H9 (cell line): ENCODE data around the gene AQP2. TPM values are rescaled to one million over a fixed set of nuclear protein-coding genes. Genes with fewer than 3 reads are reported as not detected.

Experiments
- DNase-seq: peaks from one replicate; pipeline ENCODE4 v3.0.0-alpha.2; 2017
- H2AFZ ChIP-seq: one replicate; pipeline ENCODE4 v1.6.1; 2013; ENCODE audit warnings: mild to moderate bottlenecking, low read length, control low read depth, moderate library complexity
- H2AK5ac ChIP-seq: 2 replicates; pipeline ENCODE4 v1.6.1; 2013; ENCODE audit warnings: low read length, control low read depth, mixed read lengths; ENCODE audit not compliant: insufficient read length
- H2BK120ac ChIP-seq: one replicate; pipeline ENCODE4 v1.6.1; 2013; ENCODE audit warnings: low read depth, mild to moderate bottlenecking, low read length, control low read depth, inconsistent platforms; ENCODE audit not compliant: poor library complexity, severe bottlenecking
- H2BK12ac ChIP-seq: 2 replicates; pipeline ENCODE4 v1.6.1; 2013; ENCODE audit warnings: low read length, control low read depth, mixed read lengths, low read depth; ENCODE audit not compliant: insufficient read length
- H2BK15ac ChIP-seq: 2 replicates; pipeline ENCODE4 v1.6.1; 2013; ENCODE audit warnings: low read depth, low read length, control low read depth
- H2BK20ac ChIP-seq: one replicate; pipeline ENCODE4 v1.6.1; 2013; ENCODE audit warnings: low read depth, mild to moderate bottlenecking, low read length, control low read depth, inconsistent platforms; ENCODE audit not compliant: poor library complexity, severe bottlenecking
- H2BK5ac ChIP-seq: 2 replicates; pipeline ENCODE4 v1.6.1; 2013; ENCODE audit warnings: low read length, control low read depth, mixed read lengths; ENCODE audit not compliant: insufficient read length
- H3K14ac ChIP-seq: 2 replicates; pipeline ENCODE4 v1.6.1; 2013; ENCODE audit warnings: low read length, control low read depth; ENCODE audit not compliant: insufficient read depth
- H3K18ac ChIP-seq: 2 replicates; pipeline ENCODE4 v1.6.1; 2013; ENCODE audit warnings: low read depth, mild to moderate bottlenecking, mixed read lengths, low read length, control low read depth; ENCODE audit not compliant: insufficient read length
- H3K23ac ChIP-seq: 2 replicates; pipeline ENCODE4 v1.6.1; 2013; ENCODE audit warnings: low read length, control low read depth, mixed read lengths, low read depth; ENCODE audit not compliant: insufficient read length
- H3K23me2 ChIP-seq: 2 replicates; pipeline ENCODE4 v1.6.1; 2013; ENCODE audit warnings: low read depth, mild to moderate bottlenecking, mixed read lengths, low read length, control low read depth; ENCODE audit not compliant: insufficient read length, poor library complexity, severe bottlenecking
- H3K27ac ChIP-seq: 2 replicates; pipeline ENCODE4 v1.5.1; 2013; ENCODE audit warnings: low read length, control low read depth, mixed read lengths, low read depth; ENCODE audit not compliant: insufficient read length
- H3K27me3 ChIP-seq: 2 replicates; pipeline ENCODE4 v1.6.1; 2013; ENCODE audit warnings: low read length, control low read depth, inconsistent platforms; ENCODE audit not compliant: insufficient read depth
- H3K4ac ChIP-seq: 2 replicates; pipeline ENCODE4 v1.6.1; 2013; ENCODE audit warnings: low read depth, mild to moderate bottlenecking, control low read depth, inconsistent platforms, low read length, moderate library complexity
- H3K4me1 ChIP-seq: 2 replicates; pipeline ENCODE4 v1.6.1; 2013; ENCODE audit warnings: low read length, control low read depth, inconsistent platforms; ENCODE audit not compliant: insufficient read depth
- H3K4me2 ChIP-seq: 2 replicates; pipeline ENCODE4 v1.6.1; 2013; ENCODE audit warnings: low read length, control low read depth, mixed read lengths; ENCODE audit not compliant: insufficient read length, insufficient read depth
- H3K56ac ChIP-seq: 2 replicates; pipeline ENCODE4 v1.6.1; 2013; ENCODE audit warnings: low read depth, mild to moderate bottlenecking, mixed read lengths, low read length, control low read depth; ENCODE audit not compliant: insufficient read length
- H3K79me1 ChIP-seq: 2 replicates; pipeline ENCODE4 v1.6.1; 2013; ENCODE audit warnings: low read depth, mild to moderate bottlenecking, moderate library complexity, low read length, control low read depth, inconsistent platforms; ENCODE audit not compliant: insufficient read depth, poor library complexity, severe bottlenecking
- H3K79me2 ChIP-seq: 2 replicates; pipeline ENCODE4 v1.6.1; 2013; ENCODE audit warnings: low read length, control low read depth, inconsistent platforms; ENCODE audit not compliant: insufficient read depth
- H3K9ac ChIP-seq: 2 replicates; pipeline ENCODE4 v1.6.1; 2013; ENCODE audit warnings: low read length, control low read depth, mixed read lengths; ENCODE audit not compliant: insufficient read length; ENCODE audit errors: extremely low read depth
- H3K9me3 ChIP-seq: one replicate; pipeline ENCODE4 v1.6.1; 2013; ENCODE audit warnings: low read depth, low read length, inconsistent platforms; ENCODE audit not compliant: control insufficient read depth
- H3T11ph ChIP-seq: one replicate; pipeline ENCODE4 v1.6.1; 2013; ENCODE audit warnings: mild to moderate bottlenecking, low read length, control low read depth, inconsistent platforms
- H4K20me1 ChIP-seq: one replicate; pipeline ENCODE4 v1.6.1; 2013; ENCODE audit not compliant: control insufficient read depth, insufficient read length, insufficient read depth
- H4K5ac ChIP-seq: 2 replicates; pipeline ENCODE4 v1.6.1; 2013; ENCODE audit warnings: low read depth, mild to moderate bottlenecking, mixed read lengths, low read length, control low read depth; ENCODE audit not compliant: insufficient read length
- H4K8ac ChIP-seq: replicated peaks from 2 replicates; pipeline ENCODE4 v1.6.1; 2013; ENCODE audit warnings: low read length, control low read depth, mixed read lengths, low read depth; ENCODE audit not compliant: insufficient read length
- H4K91ac ChIP-seq: 2 replicates; pipeline ENCODE4 v1.6.1; 2013; ENCODE audit warnings: low read depth, mild to moderate bottlenecking, moderate library complexity, mixed read lengths, low read length, control low read depth; ENCODE audit not compliant: insufficient read length
- H3K27ac Mint-ChIP-seq, 3 experiments: 2 replicates in 2 of 3; 3 replicates in 1 of 3; pipeline ENCODE4 v1.8.0; 2020 to 2021; ENCODE audit warnings: mixed read lengths in 3 of 3, mild to moderate bottlenecking in 1 of 3, moderate library complexity in 1 of 3
- H3K27me3 Mint-ChIP-seq: 2 replicates; pipeline ENCODE4 v1.8.0; 2021; ENCODE audit warnings: low read depth, mild to moderate bottlenecking, moderate library complexity, mixed read lengths
- H3K36me3 Mint-ChIP-seq, 3 experiments: 2 replicates in 2 of 3; 3 replicates in 1 of 3; pipeline ENCODE4 v1.8.0; 2020 to 2021; ENCODE audit warnings: low read depth in 3 of 3, mixed read lengths in 3 of 3; ENCODE audit not compliant: insufficient read depth in 1 of 3
- H3K4me1 Mint-ChIP-seq, 2 experiments: 2 replicates each; pipeline ENCODE4 v1.8.0; 2020; ENCODE audit warnings: mixed read lengths in 2 of 2
- H3K4me3 Mint-ChIP-seq, 2 experiments: 2 replicates in 1 of 2; 3 replicates in 1 of 2; pipeline ENCODE4 v1.8.0; 2020 to 2021; ENCODE audit warnings: mild to moderate bottlenecking in 2 of 2, mixed read lengths in 2 of 2, moderate library complexity in 1 of 2
- H3K9me3 Mint-ChIP-seq, 2 experiments: 2 replicates in 1 of 2; 3 replicates in 1 of 2; pipeline ENCODE4 v1.8.0; 2020; ENCODE audit warnings: mild to moderate bottlenecking in 2 of 2, mixed read lengths in 2 of 2, moderate library complexity in 1 of 2
- CTCF ChIP-seq: fragments of 200-600 bp; sonication (generic); conservative IDR thresholded peaks from 3 replicates; pipeline ENCODE4 v1.8.0; 2021; ENCODE audit warnings: antibody characterized with exemption, mild to moderate bottlenecking
- WGBS: extraction: QIAGEN DNeasy Blood & Tissue Kit; methylation state at CpG from one replicate; pipeline ENCODE4 v1.1.7; 2013; ENCODE audit warnings: missing lambda C conversion rate, low lambda C conversion rate, mixed read lengths; ENCODE audit not compliant: insufficient read length; ENCODE audit errors: extremely low coverage; 5-methylcytosine and 5-hydroxymethylcytosine counted together
- total RNA-seq: library from RNA; stranded (reverse); gene quantifications from 2 replicates; pipeline ENCODE4 v1.2.1, GENCODE V29; 2021

Gene AQP2
- total RNA-seq, 1 experiment from 2014 or later: not detected

DNA sequence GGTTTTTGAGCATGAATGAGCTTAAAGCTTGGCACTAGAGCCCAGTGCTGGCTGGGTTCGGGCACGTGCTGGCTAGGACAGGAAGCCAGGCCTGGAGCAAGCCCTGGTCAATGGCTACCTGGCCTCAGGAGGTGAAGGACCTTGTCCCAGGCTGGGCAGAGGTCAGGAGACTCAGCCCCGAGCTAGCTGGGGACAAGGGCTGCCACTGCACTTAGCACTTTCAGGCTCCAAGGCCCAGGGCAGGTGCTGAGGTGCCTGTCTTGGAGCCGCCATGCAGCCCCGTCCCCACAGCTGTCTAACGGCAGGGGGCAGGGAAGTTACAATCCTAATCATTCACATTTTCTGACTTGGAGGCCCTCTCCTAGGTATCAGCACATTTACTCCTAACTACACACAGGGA is 17.9 kb downstream of the AQP2 start:
- Histone ChIP-seq H3K9ac (no peak overlapping the region), H3K56ac (no peak overlapping the region), H4K8ac (no peak overlapping the region), H2BK20ac (no peak overlapping the region), H3K14ac (no peak overlapping the region), H3K4ac (no peak overlapping the region), H3K79me2 (no peaks in the 10 kb centered on the region), H3K23ac (no peak overlapping the region), H3K27me3 (peaks cover 2% of the 10 kb centered on the region; the same call in 1 of the 2 replicates), H2AFZ (no peak overlapping the region), H2BK12ac (no peak overlapping the region), H3K23me2 (no peaks in the 10 kb centered on the region), H3K79me1 (no peaks in the 10 kb centered on the region), H3K4me1 (no peaks in the 10 kb centered on the region), H3K4me2 (no peak overlapping the region), H3T11ph (no peak overlapping the region), H3K27ac (no peak overlapping the region), H2BK15ac (no peak overlapping the region), H4K5ac (no peak overlapping the region), H2AK5ac (no peak overlapping the region), H4K91ac (no peak overlapping the region), H4K20me1 (no peaks in the 10 kb centered on the region), H3K9me3 (no peaks in the 10 kb centered on the region), H2BK120ac (no peak overlapping the region), H3K18ac (no peak overlapping the region), H2BK5ac (no peak overlapping the region)
- no peak overlapping the region for H3K4me3 Mint-ChIP-seq
- H3K27ac Mint-ChIP-seq: no peak overlapping the region
- no CpG with 5 or more reads among the region's 6 CpGs for WGBS
- peaks cover 36% of the 10 kb centered on the region for H3K27me3 Mint-ChIP-seq
- no peak for TF ChIP-seq CTCF
- H3K4me1 Mint-ChIP-seq: peaks cover 11 to 12% of the 10 kb centered on the region in 2 experiments
- no peaks in the 10 kb centered on the region for H3K9me3 Mint-ChIP-seq
- no peak for DNase-seq
- H3K36me3 Mint-ChIP-seq: no peaks in the 10 kb centered on the region
